NOMO-1 treated with dmso at 0.1 percent for 144 hours (cell line): ENCODE results near the gene ITIH1.

Experiments used
- DNase-seq: peaks from one replicate; lab custom pipeline; 2025; ENCODE audit not compliant: unreplicated experiment; lab: John Stamatoyannopoulos, UW

The ITIH1 gene

GRCh38 chr3:52810923-52811322 lies 33.5 kb downstream of the ITIH1 start:
- no peak for DNase-seq

- no peak for DNase-seq
Measured at GRCh38 chr3:52811452-52812011, 34.1 kb downstream of the ITIH1 start.

GRCh38 chr3:52813810-52814209 lies 36.4 kb downstream of the ITIH1 start:
- DNase-seq, result no peak

GRCh38 chr3:52816199-52816598 lies 38.8 kb downstream of the ITIH1 start:
- DNase-seq, result no peak

GRCh38 chr3:52816654-52817053 lies 39.3 kb downstream of the ITIH1 start:
- DNase-seq, result no peak

GRCh38 chr3:52817221-52817620 lies 39.8 kb downstream of the ITIH1 start:
- DNase-seq, result no peak

GRCh38 chr3:52817860-52818259 lies 40.5 kb downstream of the ITIH1 start:
- DNase-seq, result no peak

- DNase-seq, result no peak
Measured at GRCh38 chr3:52819936-52820335, 42.5 kb downstream of the ITIH1 start.

GRCh38 chr3:52820736-52821135 lies 43.3 kb downstream of the ITIH1 start:
- DNase-seq, result no peak

- DNase-seq, result no peak
Measured at GRCh38 chr3:52822363-52822762, 45.0 kb downstream of the ITIH1 start.

- no peak for DNase-seq
Measured at GRCh38 chr3:52824037-52824436, 46.6 kb downstream of the ITIH1 start.

GRCh38 chr3:52827441-52827840 lies 50.0 kb downstream of the ITIH1 start:
- peak; percentile 44 for DNase-seq

GRCh38 chr3:52827866-52828376 lies 50.5 kb downstream of the ITIH1 start:
- no peak for DNase-seq

- no peak for DNase-seq
Measured at GRCh38 chr3:52829482-52829881, 52.1 kb downstream of the ITIH1 start.

- DNase-seq, result peak; percentile 64
Measured at GRCh38 chr3:52829906-52830463, 52.6 kb downstream of the ITIH1 start.

- no peak for DNase-seq
Measured at GRCh38 chr3:52830535-52831258, 53.3 kb downstream of the ITIH1 start, which contains the start of gene ITIH4. Gene ITIH4 (minus strand): TSS chr3:52830672. CDS start chr3:52830642, 30 bp downstream.

- no peak for DNase-seq
Measured at GRCh38 chr3:52831500-52832301, 54.3 kb downstream of the ITIH1 start.

- DNase-seq, result no peak
Measured at GRCh38 chr3:52833202-52833601, 55.8 kb downstream of the ITIH1 start.

- no peak for DNase-seq
Measured at GRCh38 chr3:52834871-52835501, 57.6 kb downstream of the ITIH1 start, which contains the start of gene MUSTN1. Gene MUSTN1 (minus strand): TSS chr3:52835019. CDS start chr3:52834948, 71 bp downstream.

GRCh38 chr3:52835766-52836470 lies 58.5 kb downstream of the ITIH1 start:
- no peak for DNase-seq
